NB4 (cell line): ENCODE results near the gene PAPPA2.

Experiments used
- MYC ChIP-seq: IDR thresholded peaks from 2 replicates; pipeline ENCODE4 v1.6.1; 2011; ENCODE audit warnings: low read depth, low read length
- POLR2A ChIP-seq: IDR thresholded peaks from 2 replicates; pipeline ENCODE4 v1.6.1; 2011; ENCODE audit warnings: mild to moderate bottlenecking; ENCODE audit not compliant: insufficient read length; ENCODE audit errors: extremely low read depth
- TF ChIP-seq, protein P1 (sequence below): IDR thresholded peaks from one replicate; pipeline ENCODE4 v1.5.1; 2012; ENCODE audit warnings: low read depth, low read length
- TF ChIP-seq, protein P2 (sequence below): IDR thresholded peaks from 2 replicates; pipeline ENCODE4 v1.6.1; 2011; ENCODE audit warnings: low read depth, low read length

DNA sequence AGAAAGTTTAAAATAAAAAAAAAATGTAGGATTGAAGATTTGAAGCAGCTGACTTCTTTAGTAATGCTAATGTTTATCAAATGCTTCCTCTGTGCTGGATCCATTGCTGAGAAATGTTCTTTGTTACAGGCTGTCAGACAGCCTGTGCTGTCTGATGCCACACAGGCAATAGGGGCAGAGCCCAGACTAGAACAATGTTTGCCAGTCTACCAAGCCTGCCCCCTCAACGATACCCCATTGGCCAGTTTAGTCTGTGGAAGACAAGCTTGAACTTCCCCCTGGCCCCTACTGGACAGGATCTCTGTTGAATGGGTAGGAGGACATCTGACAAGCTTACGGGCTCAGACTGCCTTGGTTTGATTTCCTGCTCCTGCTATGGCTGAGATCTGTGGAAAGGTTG, 79.4 kb downstream of the PAPPA2 start:
- TF ChIP-seq, protein P1, sequence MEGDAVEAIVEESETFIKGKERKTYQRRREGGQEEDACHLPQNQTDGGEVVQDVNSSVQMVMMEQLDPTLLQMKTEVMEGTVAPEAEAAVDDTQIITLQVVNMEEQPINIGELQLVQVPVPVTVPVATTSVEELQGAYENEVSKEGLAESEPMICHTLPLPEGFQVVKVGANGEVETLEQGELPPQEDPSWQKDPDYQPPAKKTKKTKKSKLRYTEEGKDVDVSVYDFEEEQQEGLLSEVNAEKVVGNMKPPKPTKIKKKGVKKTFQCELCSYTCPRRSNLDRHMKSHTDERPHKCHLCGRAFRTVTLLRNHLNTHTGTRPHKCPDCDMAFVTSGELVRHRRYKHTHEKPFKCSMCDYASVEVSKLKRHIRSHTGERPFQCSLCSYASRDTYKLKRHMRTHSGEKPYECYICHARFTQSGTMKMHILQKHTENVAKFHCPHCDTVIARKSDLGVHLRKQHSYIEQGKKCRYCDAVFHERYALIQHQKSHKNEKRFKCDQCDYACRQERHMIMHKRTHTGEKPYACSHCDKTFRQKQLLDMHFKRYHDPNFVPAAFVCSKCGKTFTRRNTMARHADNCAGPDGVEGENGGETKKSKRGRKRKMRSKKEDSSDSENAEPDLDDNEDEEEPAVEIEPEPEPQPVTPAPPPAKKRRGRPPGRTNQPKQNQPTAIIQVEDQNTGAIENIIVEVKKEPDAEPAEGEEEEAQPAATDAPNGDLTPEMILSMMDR = no peak
- TF ChIP-seq POLR2A (no peak), MYC (no peak)
- TF ChIP-seq, protein P2, sequence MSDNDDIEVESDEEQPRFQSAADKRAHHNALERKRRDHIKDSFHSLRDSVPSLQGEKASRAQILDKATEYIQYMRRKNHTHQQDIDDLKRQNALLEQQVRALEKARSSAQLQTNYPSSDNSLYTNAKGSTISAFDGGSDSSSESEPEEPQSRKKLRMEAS = no peak
